ENCODE results near the gene C2orf92.

The C2orf92 gene

DNA sequence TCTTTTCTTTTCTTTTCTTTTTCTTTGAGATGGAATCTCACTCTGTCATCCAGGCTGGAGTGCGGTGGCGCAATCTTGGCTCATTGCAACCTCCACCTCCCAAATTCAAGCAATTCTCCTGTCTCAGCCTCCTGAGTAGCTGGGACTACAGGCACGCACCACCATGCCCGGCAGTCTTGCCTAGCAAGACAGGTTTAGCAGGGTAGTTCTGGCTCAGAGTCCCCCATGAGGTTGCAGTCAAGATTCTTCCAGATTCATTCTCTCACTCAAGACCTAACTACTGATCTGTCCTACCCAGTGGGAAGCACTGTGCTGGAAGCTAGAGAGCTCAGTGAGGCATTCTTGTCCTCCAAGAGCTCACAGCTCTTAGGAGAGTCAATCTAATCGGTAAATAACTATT is 26.2 kb downstream of the C2orf92 start:
- Mint-ChIP-seq H3K27me3 (peaks cover 5% of the 10 kb centered on the region), H3K4me3 (no peak overlapping the region), H3K4me1 (peaks cover 10% of the 10 kb centered on the region), H3K9me3 (no peaks in the 10 kb centered on the region), H3K27ac (no peak overlapping the region), H3K36me3 (ENCODE audit: low read depth) (no peaks in the 10 kb centered on the region)
- ATAC-seq (no peak), DNase-seq (no peak)

GRCh38 chr2:97697252-97698235 is 28.0 kb downstream of the C2orf92 start:
- Mint-ChIP-seq H3K27me3 (peaks cover 4% of the 10 kb centered on the region), H3K4me3 (peak overlapping the region; percentile 46), H3K36me3 (ENCODE audit: low read depth) (no peaks in the 10 kb centered on the region), H3K4me1 (peaks cover 10% of the 10 kb centered on the region), H3K9me3 (no peaks in the 10 kb centered on the region), H3K27ac (peak overlapping the region; percentile 74)
- ATAC-seq: peak; percentile 91
- peak; percentile 96 for DNase-seq

- H3K9me3 Mint-ChIP-seq: no peaks in the 10 kb centered on the region
- peaks cover 4% of the 10 kb centered on the region for H3K27me3 Mint-ChIP-seq
- DNase-seq (no peak), ATAC-seq (no peak)
- H3K4me1 Mint-ChIP-seq: peaks cover 10% of the 10 kb centered on the region
- H3K4me3 Mint-ChIP-seq: no peak overlapping the region
- no peaks in the 10 kb centered on the region for H3K36me3 Mint-ChIP-seq (ENCODE audit: low read depth)
- no peak overlapping the region for H3K27ac Mint-ChIP-seq
These were observed 29.0 kb downstream of the C2orf92 start for GRCh38 chr2:97698530-97698929.

DNA sequence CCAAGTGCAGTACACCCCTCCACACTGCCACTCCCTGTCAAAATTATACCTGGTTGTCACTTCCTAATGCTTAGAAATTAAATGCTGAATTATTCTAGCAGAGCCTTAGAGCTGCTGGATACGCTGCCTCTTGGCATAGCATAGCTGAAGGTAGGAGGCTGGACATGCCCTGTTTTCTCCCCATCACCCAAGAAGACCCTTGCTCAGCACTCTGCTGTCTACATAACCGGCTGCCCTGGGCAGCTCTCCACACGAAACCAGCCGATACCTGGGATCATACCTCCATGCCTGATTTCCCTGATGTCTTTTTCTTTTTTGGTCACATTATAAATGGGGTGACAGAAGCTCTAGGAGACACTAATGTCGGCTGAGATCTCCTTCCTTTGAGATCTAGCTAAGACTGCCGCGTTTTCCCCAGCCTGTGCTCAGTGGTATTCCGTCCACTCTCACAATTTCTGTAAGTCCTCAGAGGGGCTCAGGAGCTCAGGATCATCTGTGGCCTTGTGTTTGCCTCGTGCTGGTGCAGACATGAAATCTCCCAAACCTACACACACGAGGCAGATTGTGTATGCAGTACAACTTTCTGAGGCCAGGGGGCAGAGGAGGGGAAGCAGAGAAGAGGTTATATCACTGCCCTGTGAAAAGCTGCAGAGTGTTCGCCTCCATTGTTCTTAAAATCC is 30.4 kb downstream of the C2orf92 start:
- H3K27me3 Mint-ChIP-seq: peaks cover 4% of the 10 kb centered on the region
- peaks cover 10% of the 10 kb centered on the region for H3K4me1 Mint-ChIP-seq
- DNase-seq (peak; percentile 71), ATAC-seq (peak; percentile 88)
- H3K4me3 Mint-ChIP-seq: no peak overlapping the region
- H3K9me3 Mint-ChIP-seq: no peaks in the 10 kb centered on the region
- no peaks in the 10 kb centered on the region for H3K36me3 Mint-ChIP-seq (ENCODE audit: low read depth)
- H3K27ac Mint-ChIP-seq: peak overlapping the region; percentile 25

GRCh38 chr2:97701186-97701585 is 31.7 kb downstream of the C2orf92 start:
- Mint-ChIP-seq H3K27ac (no peak overlapping the region), H3K36me3 (ENCODE audit: low read depth) (no peaks in the 10 kb centered on the region), H3K4me1 (peaks cover 8% of the 10 kb centered on the region), H3K4me3 (no peak overlapping the region), H3K27me3 (peaks cover 4% of the 10 kb centered on the region), H3K9me3 (no peaks in the 10 kb centered on the region)
- ATAC-seq (no peak), DNase-seq (no peak)

DNA sequence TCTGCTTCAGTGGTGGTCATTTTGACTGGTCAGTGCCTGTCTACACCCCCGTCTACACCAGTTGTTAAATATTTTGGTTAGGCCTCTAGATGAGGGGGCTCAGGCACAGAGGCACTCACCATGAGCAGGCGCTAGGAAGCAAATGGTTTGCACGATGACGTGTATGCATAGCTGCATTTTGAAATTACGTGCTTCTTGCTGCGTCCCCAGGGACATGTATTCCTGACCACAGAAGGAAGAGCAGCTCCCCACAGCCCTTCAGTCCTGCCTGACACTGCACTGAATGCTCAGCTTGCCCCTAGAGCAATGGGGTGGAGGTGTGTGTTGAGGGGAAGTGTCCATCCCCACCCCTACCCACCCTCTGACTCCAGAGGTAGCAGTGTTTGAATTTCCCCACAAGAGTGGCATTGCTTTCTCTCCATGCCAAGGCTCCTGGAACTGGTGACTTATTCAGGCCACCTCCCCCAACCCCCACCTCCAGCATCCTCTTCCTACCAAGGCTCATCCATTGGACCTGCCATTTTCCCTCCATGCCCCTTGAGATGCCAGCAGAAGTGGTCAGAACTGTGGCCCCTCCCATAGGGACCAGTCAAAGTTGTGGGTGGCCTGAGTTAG is 32.4 kb downstream of the C2orf92 start:
- H3K4me3 Mint-ChIP-seq: no peak overlapping the region
- H3K4me1 Mint-ChIP-seq: peaks cover 7% of the 10 kb centered on the region
- H3K36me3 Mint-ChIP-seq (ENCODE audit: low read depth): no peaks in the 10 kb centered on the region
- no peak for DNase-seq
- H3K27me3 Mint-ChIP-seq: peaks cover 3% of the 10 kb centered on the region
- H3K9me3 Mint-ChIP-seq: no peaks in the 10 kb centered on the region
- no peak for ATAC-seq
- no peak overlapping the region for H3K27ac Mint-ChIP-seq

GRCh38 chr2:97702731-97703470 is 33.4 kb downstream of the C2orf92 start:
- no peak for DNase-seq
- ATAC-seq: no peak
- H3K36me3 Mint-ChIP-seq (ENCODE audit: low read depth): no peaks in the 10 kb centered on the region
- no peak overlapping the region for H3K4me3 Mint-ChIP-seq
- H3K9me3 Mint-ChIP-seq: no peaks in the 10 kb centered on the region
- no peak overlapping the region for H3K27ac Mint-ChIP-seq
- peaks cover 3% of the 10 kb centered on the region for H3K4me1 Mint-ChIP-seq
- no peaks in the 10 kb centered on the region for H3K27me3 Mint-ChIP-seq

GRCh38 chr2:97703741-97704140 is 34.2 kb downstream of the C2orf92 start:
- no peak for ATAC-seq
- H3K27me3 Mint-ChIP-seq: no peaks in the 10 kb centered on the region
- no peaks in the 10 kb centered on the region for H3K36me3 Mint-ChIP-seq (ENCODE audit: low read depth)
- no peaks in the 10 kb centered on the region for H3K9me3 Mint-ChIP-seq
- no peak overlapping the region for H3K27ac Mint-ChIP-seq
- no peak for DNase-seq
- no peak overlapping the region for H3K4me3 Mint-ChIP-seq
- H3K4me1 Mint-ChIP-seq: peaks cover 3% of the 10 kb centered on the region

DNA sequence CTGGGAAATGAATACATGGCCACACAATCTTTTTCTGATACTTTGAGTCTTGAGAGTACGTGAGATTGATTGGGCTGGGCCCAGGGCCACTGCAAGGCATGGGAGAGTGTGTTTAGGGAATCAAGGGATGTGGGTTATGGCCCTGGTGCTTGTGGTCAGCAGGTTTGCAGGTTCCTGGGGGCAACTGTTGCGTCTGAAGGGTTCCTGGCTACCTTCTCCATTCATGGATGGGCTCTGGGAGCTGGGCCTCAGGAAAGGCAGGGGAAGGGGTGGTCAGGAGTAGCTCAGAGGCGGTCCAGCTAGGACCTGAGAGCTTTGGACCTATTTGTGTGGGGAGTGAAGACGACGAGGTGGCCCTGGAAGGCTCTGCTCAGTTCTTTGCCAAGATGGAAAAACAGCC is 35.5 kb downstream of the C2orf92 start:
- Mint-ChIP-seq H3K4me1 (peaks cover 5% of the 10 kb centered on the region), H3K36me3 (ENCODE audit: low read depth) (no peaks in the 10 kb centered on the region), H3K27ac (no peak overlapping the region), H3K4me3 (no peak overlapping the region), H3K27me3 (no peaks in the 10 kb centered on the region), H3K9me3 (no peaks in the 10 kb centered on the region)
- no peak for ATAC-seq
- DNase-seq: no peak

GRCh38 chr2:97706112-97706511 is 36.6 kb downstream of the C2orf92 start:
- Mint-ChIP-seq H3K27me3 (no peaks in the 10 kb centered on the region), H3K27ac (no peak overlapping the region), H3K36me3 (ENCODE audit: low read depth) (no peaks in the 10 kb centered on the region), H3K4me1 (peaks cover 13% of the 10 kb centered on the region), H3K9me3 (no peaks in the 10 kb centered on the region), H3K4me3 (no peak overlapping the region)
- DNase-seq (no peak), ATAC-seq (no peak)

GRCh38 chr2:97706708-97707345 is 37.3 kb downstream of the C2orf92 start:
- Mint-ChIP-seq H3K27me3 (no peaks in the 10 kb centered on the region), H3K4me1 (peaks cover 20% of the 10 kb centered on the region), H3K4me3 (no peak overlapping the region), H3K27ac (no peak overlapping the region), H3K9me3 (no peaks in the 10 kb centered on the region), H3K36me3 (ENCODE audit: low read depth) (no peaks in the 10 kb centered on the region)
- ATAC-seq (no peak), DNase-seq (no peak)

DNA sequence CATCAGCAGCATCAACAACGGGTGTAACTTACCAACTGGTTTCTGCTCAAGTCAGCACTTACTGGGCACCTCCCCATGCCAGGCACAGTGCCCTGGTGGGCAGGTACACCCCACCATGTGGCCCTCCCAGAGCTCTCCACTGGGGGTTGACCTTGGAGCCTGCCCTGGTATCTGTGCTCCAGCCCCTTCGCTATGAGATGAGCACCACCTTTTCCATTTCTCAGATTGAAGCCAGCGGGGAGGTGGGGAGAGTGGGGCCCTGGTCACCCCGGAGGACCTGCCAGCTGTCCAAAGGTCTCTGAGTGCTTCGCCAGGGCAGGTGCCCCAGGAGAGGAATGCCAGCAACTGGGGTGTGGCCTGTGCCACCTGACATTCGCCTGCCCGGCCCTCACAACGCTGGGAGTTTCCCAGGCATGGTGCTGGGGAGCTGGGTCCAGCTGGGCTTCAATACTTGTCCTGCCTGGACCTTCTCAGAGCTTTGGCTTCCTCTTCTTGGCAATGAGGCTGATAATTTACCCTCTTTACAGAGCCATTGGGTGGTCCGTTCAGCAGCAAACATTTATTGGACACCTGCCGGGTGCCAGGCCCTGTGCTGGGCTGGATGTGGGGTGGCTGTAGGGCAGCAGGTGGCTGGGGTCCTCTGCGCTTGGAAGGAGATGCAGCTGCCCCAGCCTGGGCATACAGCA is 38.0 kb downstream of the C2orf92 start:
- DNase-seq (no peak), ATAC-seq (no peak)
- Mint-ChIP-seq H3K4me1 (peaks cover 27% of the 10 kb centered on the region), H3K36me3 (ENCODE audit: low read depth) (no peaks in the 10 kb centered on the region), H3K9me3 (no peaks in the 10 kb centered on the region), H3K27me3 (no peaks in the 10 kb centered on the region), H3K27ac (no peak overlapping the region), H3K4me3 (no peak overlapping the region)

DNA sequence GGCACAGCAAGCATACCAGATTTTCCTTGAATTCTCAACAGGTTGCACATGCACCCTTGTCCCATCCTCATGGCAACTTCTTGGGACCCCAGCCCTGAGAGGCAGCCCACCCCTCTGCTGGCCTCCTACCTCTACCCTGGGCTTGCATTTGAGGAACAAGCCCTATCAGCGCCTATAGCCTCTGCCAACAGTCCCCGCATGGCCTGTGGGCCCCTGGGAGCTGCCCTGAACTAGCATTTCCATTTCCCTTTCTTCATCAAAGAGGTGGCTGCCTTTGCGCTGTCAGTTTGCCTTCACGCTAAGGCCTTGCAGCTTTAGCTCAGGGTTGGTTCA is 38.5 kb downstream of the C2orf92 start:
- H3K9me3 Mint-ChIP-seq: no peaks in the 10 kb centered on the region
- ATAC-seq (no peak), DNase-seq (no peak)
- no peaks in the 10 kb centered on the region for H3K27me3 Mint-ChIP-seq
- H3K27ac Mint-ChIP-seq: no peak overlapping the region
- peaks cover 32% of the 10 kb centered on the region for H3K4me1 Mint-ChIP-seq
- H3K4me3 Mint-ChIP-seq: no peak overlapping the region
- H3K36me3 Mint-ChIP-seq (ENCODE audit: low read depth): no peaks in the 10 kb centered on the region
